SH-SY5Y (cell line): ENCODE results near the gene SAP30BP.

Experiments
- GATA2 ChIP-seq: IDR thresholded peaks from 2 replicates; pipeline ENCODE4 v1.6.1; 2011; ENCODE audit warnings: mild to moderate bottlenecking, low read depth, low read length
- GATA3 ChIP-seq: IDR thresholded peaks from 2 replicates; pipeline ENCODE4 v1.6.1; 2011; ENCODE audit warnings: low read depth, mild to moderate bottlenecking, low read length, moderate library complexity

DNA sequence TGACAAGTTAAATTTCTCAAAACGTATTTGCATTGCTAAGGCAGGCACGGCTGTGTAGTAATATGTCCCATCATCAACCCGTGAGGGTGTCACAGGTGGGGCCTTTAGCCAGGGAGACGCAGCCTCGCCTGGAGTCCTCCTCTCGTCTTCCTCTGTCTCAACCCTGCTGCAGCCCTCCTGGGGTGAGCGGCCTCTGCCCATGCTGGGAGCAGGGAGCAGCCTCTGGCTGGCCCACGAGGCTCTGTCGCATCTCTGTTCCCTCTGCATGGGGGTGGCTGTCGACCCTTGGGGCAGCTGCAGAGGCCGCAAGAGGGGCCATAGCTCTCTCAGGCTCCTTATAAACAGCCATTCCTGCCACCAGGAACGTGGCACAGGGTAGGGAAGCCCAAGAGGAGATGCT, 34.7 kb upstream of the SAP30BP start:
- TF ChIP-seq GATA2 (no peak), GATA3 (no peak)
